Activated naive CD4-positive, alpha-beta T cell treated with anti-CD3 and anti-CD28 coated beads, Interleukin-2, amount 50 U/mL, for 24 hours (primary cell): ENCODE data around the gene C11orf98.
"Not testable (repeated sequence)": the region's sequence is repeated elsewhere in the genome, so short reads cannot be mapped to it uniquely, and the experiment has no call there.

Experiments
- H3K27ac Mint-ChIP-seq: one replicate; pipeline ENCODE4 v1.8.0; 2021; ENCODE audit warnings: mild to moderate bottlenecking, mixed read lengths
- H3K27me3 Mint-ChIP-seq: one replicate; pipeline ENCODE4 v1.8.0; 2021; ENCODE audit warnings: mixed read lengths
- H3K36me3 Mint-ChIP-seq: one replicate; pipeline ENCODE4 v1.8.0; 2021; ENCODE audit warnings: mixed read lengths
- H3K4me1 Mint-ChIP-seq: one replicate; pipeline ENCODE4 v1.8.0; 2021; ENCODE audit warnings: mixed read lengths
- H3K4me3 Mint-ChIP-seq: one replicate; pipeline ENCODE4 v1.8.0; 2021; ENCODE audit warnings: mild to moderate bottlenecking, mixed read lengths
- H3K9me3 Mint-ChIP-seq: one replicate; pipeline ENCODE4 v1.8.0; 2021; ENCODE audit warnings: mixed read lengths

C11orf98 gene

GRCh38 chr11:62648185-62648966, 16.6 kb downstream of the C11orf98 start:
- no peaks in the 10 kb centered on the region for H3K9me3 Mint-ChIP-seq
- H3K4me1 Mint-ChIP-seq, result peaks cover 31% of the 10 kb centered on the region
- no peak overlapping the region for H3K4me3 Mint-ChIP-seq
- no peak overlapping the region for H3K27ac Mint-ChIP-seq
- H3K36me3 Mint-ChIP-seq, result peaks cover 4% of the 10 kb centered on the region
- H3K27me3 Mint-ChIP-seq, result no peaks in the 10 kb centered on the region

GRCh38 chr11:62647609-62648005, 17.4 kb downstream of the C11orf98 start:
- Mint-ChIP-seq H3K4me3 (peak overlapping the region; percentile 15), H3K9me3 (no peaks in the 10 kb centered on the region), H3K27me3 (no peaks in the 10 kb centered on the region), H3K36me3 (peaks cover 4% of the 10 kb centered on the region), H3K27ac (no peak overlapping the region), H3K4me1 (peaks cover 31% of the 10 kb centered on the region)

- Mint-ChIP-seq H3K4me3 (peak overlapping the region; percentile 100), H3K36me3 (peaks cover 4% of the 10 kb centered on the region), H3K27ac (peak overlapping the region; percentile 96), H3K4me1 (peaks cover 27% of the 10 kb centered on the region), H3K27me3 (no peaks in the 10 kb centered on the region), H3K9me3 (no peaks in the 10 kb centered on the region)
Measured at GRCh38 chr11:62646825-62647608, 18.0 kb downstream of the C11orf98 start.

- H3K4me1 Mint-ChIP-seq, result peaks cover 32% of the 10 kb centered on the region
- H3K36me3 Mint-ChIP-seq, result peaks cover 4% of the 10 kb centered on the region
- H3K27ac Mint-ChIP-seq, result peak within 1 kb of the TSS; percentile 96
- H3K9me3 Mint-ChIP-seq, result no peaks in the 10 kb centered on the region
- H3K4me3 Mint-ChIP-seq, result peak within 1 kb of the TSS; percentile 100
- no peaks in the 10 kb centered on the region for H3K27me3 Mint-ChIP-seq
Measured at GRCh38 chr11:62645946-62646824, 18.8 kb downstream of the C11orf98 start, which contains the start of gene GANAB. Gene GANAB (minus strand): TSS chr11:62646613. CDS start chr11:62646599, 14 bp downstream.

GRCh38 chr11:62645671-62645945, 19.4 kb downstream of the C11orf98 start:
- Mint-ChIP-seq H3K4me1 (peaks cover 34% of the 10 kb centered on the region), H3K4me3 (peak overlapping the region; percentile 100), H3K27ac (peak overlapping the region; percentile 96), H3K9me3 (no peaks in the 10 kb centered on the region), H3K36me3 (peaks cover 4% of the 10 kb centered on the region), H3K27me3 (no peaks in the 10 kb centered on the region)

GRCh38 chr11:62644220-62644619, 20.8 kb downstream of the C11orf98 start:
- Mint-ChIP-seq H3K27me3 (no peaks in the 10 kb centered on the region), H3K4me3 (peak overlapping the region; percentile 42), H3K27ac (peak overlapping the region; percentile 30), H3K36me3 (peaks cover 9% of the 10 kb centered on the region), H3K4me1 (peaks cover 43% of the 10 kb centered on the region), H3K9me3 (no peaks in the 10 kb centered on the region)

- no peak overlapping the region for H3K4me3 Mint-ChIP-seq
- H3K36me3 Mint-ChIP-seq, result peaks cover 23% of the 10 kb centered on the region
- no peaks in the 10 kb centered on the region for H3K9me3 Mint-ChIP-seq
- peaks cover 28% of the 10 kb centered on the region for H3K4me1 Mint-ChIP-seq
- no peaks in the 10 kb centered on the region for H3K27me3 Mint-ChIP-seq
- no peak overlapping the region for H3K27ac Mint-ChIP-seq
Measured at GRCh38 chr11:62632492-62632891, 32.5 kb downstream of the C11orf98 start.

- Mint-ChIP-seq H3K27ac (no peak overlapping the region), H3K4me3 (no peak overlapping the region), H3K27me3 (no peaks in the 10 kb centered on the region), H3K36me3 (peaks cover 17% of the 10 kb centered on the region), H3K9me3 (no peaks in the 10 kb centered on the region), H3K4me1 (peaks cover 3% of the 10 kb centered on the region)
Measured at GRCh38 chr11:62627713-62628112, 37.3 kb downstream of the C11orf98 start.

- peaks cover 13% of the 10 kb centered on the region for H3K36me3 Mint-ChIP-seq
- H3K4me1 Mint-ChIP-seq, result peaks cover 27% of the 10 kb centered on the region
- H3K4me3 Mint-ChIP-seq, result peak overlapping the region; percentile 91
- H3K9me3 Mint-ChIP-seq, result no peaks in the 10 kb centered on the region
- H3K27me3 Mint-ChIP-seq, result no peaks in the 10 kb centered on the region
- peak overlapping the region; percentile 99 for H3K27ac Mint-ChIP-seq
Measured at GRCh38 chr11:62622476-62623089, 42.4 kb downstream of the C11orf98 start.

GRCh38 chr11:62621567-62622470, 43.2 kb downstream of the C11orf98 start, which contains the start of gene B3GAT3:
Gene B3GAT3 (minus strand): TSS chr11:62621986. CDS start chr11:62621947, 39 bp downstream.
- Mint-ChIP-seq H3K4me1 (peaks cover 30% of the 10 kb centered on the region), H3K4me3 (peak within 1 kb of the TSS; percentile 96), H3K36me3 (peaks cover 13% of the 10 kb centered on the region), H3K27me3 (no peaks in the 10 kb centered on the region), H3K27ac (peak within 1 kb of the TSS; percentile 99), H3K9me3 (no peaks in the 10 kb centered on the region)

- Mint-ChIP-seq H3K4me3 (peak overlapping the region; percentile 96), H3K36me3 (peaks cover 13% of the 10 kb centered on the region), H3K27me3 (no peaks in the 10 kb centered on the region), H3K4me1 (peaks cover 30% of the 10 kb centered on the region), H3K27ac (peak overlapping the region; percentile 97), H3K9me3 (no peaks in the 10 kb centered on the region)
Measured at GRCh38 chr11:62621027-62621566, 43.9 kb downstream of the C11orf98 start.

- Mint-ChIP-seq H3K27ac (peak overlapping the region; percentile 55), H3K4me1 (peaks cover 49% of the 10 kb centered on the region)
- not testable (repeated sequence) for H3K36me3 Mint-ChIP-seq, H3K27me3 Mint-ChIP-seq, H3K4me3 Mint-ChIP-seq, H3K9me3 Mint-ChIP-seq
Measured at GRCh38 chr11:62616957-62617356, 48.1 kb downstream of the C11orf98 start.

- Mint-ChIP-seq H3K36me3 (peaks cover 4% of the 10 kb centered on the region), H3K27me3 (no peaks in the 10 kb centered on the region), H3K27ac (peak overlapping the region; percentile 30), H3K4me1 (peaks cover 46% of the 10 kb centered on the region), H3K9me3 (no peaks in the 10 kb centered on the region), H3K4me3 (no peak overlapping the region)
Measured at GRCh38 chr11:62615521-62615920, 49.5 kb downstream of the C11orf98 start.

GRCh38 chr11:62614275-62614674, 50.7 kb downstream of the C11orf98 start:
- Mint-ChIP-seq H3K4me1 (peaks cover 48% of the 10 kb centered on the region), H3K36me3 (peaks cover 5% of the 10 kb centered on the region), H3K27me3 (no peaks in the 10 kb centered on the region), H3K4me3 (peak overlapping the region; percentile 77), H3K27ac (peak overlapping the region; percentile 91), H3K9me3 (no peaks in the 10 kb centered on the region)
